Mucosa of stomach (tissue), 1 donor: ENCODE results near the gene GRIP2.
A peak's percentile ranks its signal among the peaks of the same experiment; 100 is the strongest.

Experiments
- H3K27me3 ChIP-seq: one replicate; pipeline ENCODE4 v1.7.0; 2013; ENCODE audit warnings: mild to moderate bottlenecking, low read length; ENCODE audit not compliant: control insufficient read depth, insufficient read depth
- H3K36me3 ChIP-seq: one replicate; pipeline ENCODE4 v1.7.0; 2013; ENCODE audit warnings: low read length; ENCODE audit not compliant: control insufficient read depth, insufficient read depth
- H3K4me1 ChIP-seq: one replicate; pipeline ENCODE4 v1.7.0; 2013; ENCODE audit warnings: mild to moderate bottlenecking, low read length; ENCODE audit not compliant: control insufficient read depth, insufficient read depth
- H3K4me3 ChIP-seq: one replicate; pipeline ENCODE4 v1.7.0; 2013; ENCODE audit warnings: low read length
- H3K9ac ChIP-seq: one replicate; pipeline ENCODE4 v1.7.0; 2013; ENCODE audit warnings: mild to moderate bottlenecking, low read length, moderate library complexity
- H3K9me3 ChIP-seq: one replicate; pipeline ENCODE4 v1.7.0; 2013; ENCODE audit warnings: mild to moderate bottlenecking, low read length, moderate library complexity; ENCODE audit not compliant: control insufficient read depth
- donor health status: Pancreatic carcinoma.

Gene GRIP2

DNA sequence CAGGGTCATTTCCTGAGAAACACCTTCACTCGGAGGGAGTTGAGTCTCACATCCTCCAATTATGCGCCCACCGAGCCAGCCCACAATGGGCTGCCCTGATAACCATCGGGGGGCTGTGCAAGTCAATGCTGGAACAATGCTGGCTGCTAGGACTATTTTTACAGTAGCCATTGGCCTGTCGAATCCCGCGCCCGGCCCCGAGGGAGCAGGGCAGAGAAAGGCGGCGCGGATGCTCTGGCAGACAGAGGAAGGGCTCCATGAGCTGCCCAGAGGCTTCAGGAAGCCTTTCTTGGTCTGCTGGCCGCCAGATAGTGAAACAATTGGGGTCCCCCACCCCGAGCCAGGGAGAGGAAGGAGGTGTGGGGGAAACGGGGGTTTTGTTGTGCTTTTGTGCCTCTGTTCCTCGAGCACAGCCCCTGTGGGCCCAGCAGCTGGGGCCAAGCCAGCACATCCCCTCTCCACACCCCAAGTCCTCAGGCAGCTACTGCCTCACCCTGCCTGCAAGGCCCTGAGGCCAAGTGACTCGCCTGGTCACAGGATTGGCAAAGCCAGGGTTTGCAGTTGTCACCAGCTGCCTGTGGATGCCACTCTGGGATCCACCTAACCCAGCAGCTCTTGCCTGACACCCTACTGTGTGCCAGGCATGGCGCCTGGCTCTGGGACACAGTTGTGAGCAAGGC is 98.8 kb downstream of the GRIP2 start:
- Histone ChIP-seq H3K4me3 (no peak overlapping the region), H3K27me3 (no peaks in the 10 kb centered on the region), H3K36me3 (no peaks in the 10 kb centered on the region), H3K4me1 (peaks cover 53% of the 10 kb centered on the region), H3K9ac (no peak overlapping the region), H3K9me3 (no peaks in the 10 kb centered on the region)

DNA sequence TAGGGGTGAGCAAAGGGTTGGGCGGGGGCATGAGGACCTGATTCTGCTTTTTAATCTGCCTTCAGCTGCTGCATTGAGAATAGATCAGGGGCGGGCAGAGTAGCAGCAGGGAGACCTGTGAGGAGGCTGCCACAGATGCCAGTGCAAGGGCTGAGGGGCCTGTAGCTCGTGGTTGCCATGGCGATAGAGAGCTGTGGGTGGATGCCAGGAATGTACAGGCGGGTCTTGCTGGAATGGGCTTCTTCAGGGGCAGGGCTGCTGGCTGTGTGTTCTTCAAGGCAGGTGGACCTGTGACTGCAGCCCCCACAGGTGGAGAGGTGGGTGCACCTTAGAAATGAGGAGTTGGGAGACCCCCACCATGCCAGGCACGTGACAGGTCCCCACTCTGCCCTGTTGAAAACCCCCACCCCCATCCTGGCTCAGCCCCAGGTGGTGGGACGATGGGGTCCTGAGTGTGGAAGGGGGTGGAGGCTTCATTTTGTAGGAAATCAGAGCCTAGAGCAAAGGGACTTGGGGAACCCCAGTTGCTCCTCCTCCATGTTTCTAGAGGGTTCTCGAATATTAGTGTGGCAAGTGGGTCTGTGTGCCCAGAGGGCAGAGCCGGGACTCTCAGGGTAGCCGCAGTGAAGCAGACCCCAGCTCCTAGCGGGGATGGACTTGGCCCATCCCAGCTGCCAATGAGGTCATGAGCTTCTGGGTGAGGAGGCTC is 99.5 kb downstream of the GRIP2 start:
- Histone ChIP-seq H3K4me1 (peaks cover 60% of the 10 kb centered on the region), H3K9me3 (no peaks in the 10 kb centered on the region), H3K4me3 (no peak overlapping the region), H3K36me3 (no peaks in the 10 kb centered on the region), H3K9ac (no peak overlapping the region), H3K27me3 (no peaks in the 10 kb centered on the region)

DNA sequence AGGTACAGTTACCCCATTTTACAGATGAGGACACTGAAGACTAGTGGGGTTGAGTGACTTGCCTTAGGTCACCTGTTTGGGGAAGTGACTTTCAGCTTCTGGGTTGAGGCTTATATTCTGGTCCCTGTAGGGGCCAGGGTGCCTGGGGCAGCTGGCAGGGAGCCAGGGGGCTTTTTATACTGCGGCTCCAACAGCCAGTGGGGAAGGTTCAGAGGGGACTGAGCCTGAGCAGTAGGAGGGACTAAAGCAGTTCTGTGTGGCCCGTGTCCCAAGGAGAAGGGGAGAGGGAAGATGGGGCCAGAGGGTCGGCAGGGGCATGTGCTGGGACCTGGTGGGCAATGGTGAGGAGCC is 100.0 kb downstream of the GRIP2 start:
- H3K4me1 ChIP-seq = peaks cover 65% of the 10 kb centered on the region
- H3K9me3 ChIP-seq = no peaks in the 10 kb centered on the region
- no peaks in the 10 kb centered on the region for H3K27me3 ChIP-seq
- H3K36me3 ChIP-seq = no peaks in the 10 kb centered on the region
- H3K4me3 ChIP-seq = no peak overlapping the region
- H3K9ac ChIP-seq = no peak overlapping the region

DNA sequence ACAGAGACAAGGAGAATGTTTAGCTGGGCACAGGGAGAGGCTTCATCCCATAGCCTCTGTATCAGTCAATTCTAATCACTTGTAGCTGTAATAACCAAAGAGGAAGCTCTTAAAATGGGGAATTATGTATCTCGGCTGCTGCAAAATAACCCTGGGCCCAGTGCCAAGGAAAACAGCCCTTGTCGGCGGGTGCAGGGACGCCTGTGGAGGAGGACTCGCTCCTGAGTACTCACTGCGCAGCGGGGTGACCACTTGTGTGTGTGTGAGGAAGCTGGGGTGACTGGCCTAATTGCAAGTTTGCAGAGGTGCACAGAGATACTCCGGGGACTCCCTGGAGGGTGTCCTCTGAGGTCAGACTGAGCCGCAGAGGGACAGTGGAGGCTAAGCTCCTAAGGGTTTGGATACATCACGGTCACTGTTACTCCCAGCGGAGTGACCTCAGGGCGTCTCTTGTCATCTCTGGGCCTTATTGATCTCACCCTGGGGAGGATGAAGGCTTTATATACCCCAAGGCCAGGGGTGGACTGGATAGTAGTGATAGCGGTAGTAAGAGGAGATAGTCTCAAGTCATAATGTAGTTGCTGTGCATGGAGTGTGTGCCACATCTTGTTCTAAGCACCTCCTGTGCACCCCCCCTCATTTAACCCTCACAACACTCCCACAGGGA is 100.5 kb downstream of the GRIP2 start:
- Histone ChIP-seq H3K4me1 (peaks cover 70% of the 10 kb centered on the region), H3K4me3 (no peak overlapping the region), H3K36me3 (no peaks in the 10 kb centered on the region), H3K9ac (peak overlapping the region; percentile 27), H3K9me3 (no peaks in the 10 kb centered on the region), H3K27me3 (no peaks in the 10 kb centered on the region)
